HG03175 (cell line): ENCODE results near the gene PIK3R2.

Experiments used
- ATAC-seq: cut with Tn5 transposase; IDR thresholded peaks from one replicate; pipeline ENCODE4 v1.9.1; 2021; ENCODE audit warnings: mild to moderate bottlenecking, moderate library complexity; ENCODE audit not compliant: unreplicated experiment

Gene PIK3R2

DNA sequence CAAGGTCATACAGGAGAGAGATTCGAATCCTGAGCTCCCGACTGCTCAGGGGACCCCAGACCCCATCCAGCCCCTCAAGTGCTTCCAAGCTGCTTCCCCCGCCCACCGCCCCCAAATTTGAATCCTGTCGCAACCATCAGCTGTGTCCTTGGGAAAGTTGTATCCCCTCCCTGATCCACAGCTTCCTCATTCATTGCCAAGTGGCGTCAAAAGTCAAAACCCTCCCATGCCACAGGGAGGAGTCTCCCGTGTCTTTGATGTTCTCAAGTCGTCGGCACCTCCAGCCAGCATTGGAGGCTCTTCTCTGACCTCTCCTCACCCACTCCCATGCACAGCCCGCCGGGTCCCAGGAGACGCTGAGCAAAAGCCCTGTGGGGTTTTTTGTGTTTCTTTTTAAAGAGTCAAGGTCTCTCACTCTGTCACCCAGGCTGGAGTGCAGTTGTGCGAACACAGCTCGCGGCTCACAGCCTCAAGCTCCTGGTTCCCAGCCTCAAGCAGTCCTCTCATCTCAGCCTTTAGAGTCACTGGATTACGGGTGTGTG is 17.8 kb downstream of the PIK3R2 start:
- ATAC-seq = no peak

GRCh38 chr19:18171605-18172327 is 18.8 kb downstream of the PIK3R2 start:
- ATAC-seq = no peak

DNA sequence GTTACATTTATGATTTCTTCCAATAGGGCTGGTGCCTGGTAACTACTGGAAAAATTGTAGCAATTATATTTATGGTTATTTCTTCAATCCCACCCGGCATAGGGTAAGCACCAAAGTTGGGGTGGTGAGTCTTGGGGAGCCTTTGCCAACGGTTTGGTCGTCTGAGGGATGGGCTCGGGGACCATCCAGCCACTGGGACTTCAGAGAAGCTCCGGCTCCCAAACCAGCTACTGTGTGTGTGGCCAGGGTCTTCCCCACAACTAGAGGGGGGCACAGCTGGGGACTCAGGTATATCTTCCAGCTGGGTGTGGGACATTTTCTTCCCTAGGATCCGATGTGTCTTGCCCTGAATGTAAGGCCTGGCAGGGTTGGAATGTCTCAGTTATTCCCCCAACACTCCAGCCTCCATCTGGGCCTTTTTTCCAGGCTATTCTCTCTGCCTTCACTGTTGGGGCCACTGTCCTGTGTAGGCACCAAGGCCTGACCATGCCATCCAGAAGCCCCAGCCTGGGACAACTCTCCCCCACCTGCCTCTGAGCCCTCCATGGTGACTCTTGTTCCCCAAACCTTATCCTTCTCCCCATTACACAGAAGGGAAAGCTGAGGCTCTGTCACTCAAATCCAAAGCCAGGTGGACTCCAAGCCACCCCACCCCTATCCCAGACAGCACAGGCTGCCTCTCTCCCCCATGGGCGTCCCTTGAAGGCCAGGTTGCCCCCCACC is 19.5 kb downstream of the PIK3R2 start:
- ATAC-seq = no peak

DNA sequence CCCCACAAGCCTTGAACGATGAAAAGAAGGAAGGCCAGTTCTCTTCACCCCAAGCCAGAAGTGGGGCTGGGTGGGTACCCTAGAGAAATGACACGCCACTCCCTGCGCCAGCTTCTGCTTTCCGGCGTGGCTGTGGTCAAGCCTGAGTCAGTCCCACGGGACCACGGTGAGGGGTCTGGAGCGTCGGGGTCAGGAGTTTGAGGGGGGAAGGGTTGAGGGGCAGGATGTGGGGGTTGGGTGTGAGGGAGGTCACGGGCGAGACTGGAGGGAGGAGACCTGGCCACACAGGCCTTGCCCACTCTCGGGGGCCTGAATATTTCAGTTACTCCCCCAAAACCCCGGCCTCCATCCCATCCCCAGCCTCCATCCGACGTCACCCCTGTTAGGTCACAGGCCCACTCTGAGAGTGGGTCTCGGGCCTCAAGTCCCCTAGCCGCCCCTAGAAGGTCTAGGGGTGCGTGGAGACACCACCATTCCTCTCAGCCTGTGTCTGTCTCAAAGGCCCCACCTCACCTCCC is 20.1 kb downstream of the PIK3R2 start:
- ATAC-seq = peak; percentile 14

GRCh38 chr19:18173572-18174288 is 20.8 kb downstream of the PIK3R2 start, which contains the start of gene IFI30:
Gene IFI30, plus strand, starts transcription at chr19:18173813. Its CDS starts 29 bp downstream, at chr19:18173842.
- ATAC-seq = peak; percentile 45

DNA sequence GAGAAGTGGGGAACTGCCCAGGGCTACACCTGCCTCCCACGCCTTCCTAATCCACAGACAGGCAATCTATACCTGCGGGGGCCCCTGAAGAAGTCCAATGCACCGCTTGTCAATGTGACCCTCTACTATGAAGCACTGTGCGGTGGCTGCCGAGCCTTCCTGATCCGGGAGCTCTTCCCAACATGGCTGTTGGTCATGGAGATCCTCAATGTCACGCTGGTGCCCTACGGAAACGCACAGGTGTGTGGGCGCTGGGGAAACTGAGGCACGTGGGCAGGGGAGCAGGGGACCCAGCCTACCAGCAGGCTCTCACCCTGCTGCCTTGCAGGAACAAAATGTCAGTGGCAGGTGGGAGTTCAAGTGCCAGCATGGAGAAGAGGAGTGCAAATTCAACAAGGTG is 22.0 kb downstream of the PIK3R2 start:
- no peak for ATAC-seq

- no peak for ATAC-seq
These were observed 23.7 kb downstream of the PIK3R2 start for GRCh38 chr19:18176367-18177310.

- no peak for ATAC-seq
These were observed 27.0 kb downstream of the PIK3R2 start for GRCh38 chr19:18179957-18180356.

DNA sequence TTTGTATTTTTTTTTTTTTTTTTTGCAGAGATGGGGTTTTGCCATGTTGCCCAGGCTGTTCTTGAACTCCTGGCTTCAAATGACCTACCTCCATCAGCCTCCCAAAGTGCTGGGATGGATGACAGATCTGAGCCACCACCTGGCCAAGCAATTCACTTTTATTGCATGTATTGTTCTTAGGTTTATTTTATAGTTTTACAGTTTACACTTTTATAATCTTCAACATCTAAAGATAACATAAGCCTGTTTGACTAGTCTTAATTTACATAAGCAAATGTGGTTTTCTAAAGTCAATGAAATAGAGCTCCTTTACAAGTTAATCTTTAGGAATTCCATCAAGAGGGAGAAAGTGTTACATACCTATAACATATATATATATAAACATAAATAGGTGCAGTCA is 30.6 kb downstream of the PIK3R2 start:
- no peak for ATAC-seq

- ATAC-seq = no peak
These were observed 32.6 kb downstream of the PIK3R2 start for GRCh38 chr19:18185538-18185937.

- ATAC-seq = no peak
These were observed 37.3 kb downstream of the PIK3R2 start for GRCh38 chr19:18190278-18190677.

DNA sequence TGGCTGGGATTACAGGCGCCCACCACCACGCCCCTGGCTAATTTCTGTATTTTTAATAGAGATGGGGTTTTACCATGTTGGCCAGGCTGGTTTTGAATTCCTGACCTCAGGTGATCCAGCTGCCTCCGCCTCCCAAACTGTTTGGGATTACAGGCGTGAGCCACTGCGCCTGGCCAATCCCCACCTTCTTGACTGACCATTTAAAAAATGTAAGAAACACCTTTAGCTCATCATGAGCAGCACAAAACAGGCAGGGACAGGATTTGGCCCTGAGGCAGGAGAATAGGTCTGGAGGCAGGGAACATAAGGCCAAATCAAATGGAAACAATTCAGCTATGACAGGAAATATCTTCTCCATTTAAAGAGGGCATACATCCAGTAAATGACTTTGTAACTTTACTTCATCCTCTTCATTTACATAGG is 38.7 kb downstream of the PIK3R2 start:
- ATAC-seq = no peak

DNA sequence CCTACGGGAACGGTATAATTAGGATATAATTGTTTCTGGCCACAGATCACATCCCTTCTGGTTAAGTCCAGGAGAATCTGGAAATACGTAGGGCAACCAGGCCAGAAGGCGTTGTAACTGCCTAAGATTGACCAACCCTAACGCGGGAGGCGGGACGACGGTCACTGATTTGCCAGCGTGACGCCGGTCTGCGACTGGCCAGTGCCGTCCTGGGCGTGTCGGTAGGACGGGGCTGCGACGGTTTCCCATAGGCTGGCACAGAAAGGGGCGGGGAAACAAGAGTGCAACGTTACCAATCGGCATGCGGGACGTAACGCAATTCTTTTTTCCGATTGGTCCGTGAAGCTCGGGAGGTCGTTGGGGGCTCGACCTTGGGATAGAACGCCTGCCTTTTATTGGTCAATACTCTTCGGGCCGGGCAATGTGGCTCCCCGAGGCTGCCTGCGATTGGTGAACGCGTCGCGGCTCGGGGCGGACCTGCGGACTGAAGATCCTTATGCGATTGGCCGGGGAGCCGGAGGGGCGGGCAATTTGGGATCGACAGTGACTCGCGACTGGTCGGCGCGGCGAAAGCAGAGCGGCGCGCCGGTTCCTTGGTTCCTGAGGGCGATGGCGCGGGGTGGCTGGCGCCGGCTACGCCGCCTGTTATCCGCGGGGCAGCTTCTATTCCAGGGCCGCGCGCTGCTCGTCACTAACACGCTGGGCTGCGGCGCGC is 39.9 kb downstream of the PIK3R2 start, which contains the start of gene MPV17L2:
Gene MPV17L2, plus strand, starts transcription at position 546 of the 715 bp plus-strand sequence. Its CDS starts 64 bp downstream, at position 610.
- ATAC-seq = peak; percentile 87

- ATAC-seq = no peak
These were observed 40.6 kb downstream of the PIK3R2 start for GRCh38 chr19:18193388-18194180.

GRCh38 chr19:18194181-18194530 is 41.2 kb downstream of the PIK3R2 start:
- no peak for ATAC-seq

GRCh38 chr19:18194554-18195238 is 41.7 kb downstream of the PIK3R2 start:
- ATAC-seq = no peak

DNA sequence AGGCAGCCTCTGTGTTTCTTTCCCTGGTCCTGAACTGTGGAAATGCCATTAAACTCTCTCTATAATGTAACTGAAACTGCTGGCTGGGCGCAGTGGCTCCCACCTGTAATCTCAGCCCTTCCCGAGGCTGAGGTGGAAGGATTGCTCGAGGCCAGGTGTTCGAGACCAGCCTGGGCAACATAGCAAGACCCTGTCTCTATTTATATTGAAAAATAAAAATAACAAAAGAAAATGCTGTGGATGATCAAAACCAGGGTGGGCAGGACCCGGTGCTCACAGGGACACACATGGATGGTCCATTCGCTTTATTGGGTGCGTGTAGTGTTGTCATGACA is 43.5 kb downstream of the PIK3R2 start:
- no peak for ATAC-seq

GRCh38 chr19:18197306-18197705 is 44.3 kb downstream of the PIK3R2 start:
- no peak for ATAC-seq
